SK-N-MC (cell line): ENCODE data around the gene PROSER2.

Experiments used
- EZH2 ChIP-seq: fragments of 200-600 bp; sonication (generic); IDR thresholded peaks from one replicate; pipeline ENCODE4 v1.6.1; 2017; ENCODE audit warnings: antibody characterized with exemption
- FOXP2 ChIP-seq: optimal IDR thresholded peaks from 2 replicates; pipeline ENCODE3; 2011; ENCODE audit warnings: mild to moderate bottlenecking, moderate library complexity; ENCODE audit not compliant: insufficient read depth; ENCODE audit errors: extremely low read length, control extremely low read depth
- POLR2AphosphoS5 ChIP-seq: IDR thresholded peaks from 2 replicates; pipeline ENCODE4 v1.6.1; 2012; ENCODE audit warnings: mild to moderate bottlenecking, low read depth, low read length, borderline replicate concordance

DNA sequence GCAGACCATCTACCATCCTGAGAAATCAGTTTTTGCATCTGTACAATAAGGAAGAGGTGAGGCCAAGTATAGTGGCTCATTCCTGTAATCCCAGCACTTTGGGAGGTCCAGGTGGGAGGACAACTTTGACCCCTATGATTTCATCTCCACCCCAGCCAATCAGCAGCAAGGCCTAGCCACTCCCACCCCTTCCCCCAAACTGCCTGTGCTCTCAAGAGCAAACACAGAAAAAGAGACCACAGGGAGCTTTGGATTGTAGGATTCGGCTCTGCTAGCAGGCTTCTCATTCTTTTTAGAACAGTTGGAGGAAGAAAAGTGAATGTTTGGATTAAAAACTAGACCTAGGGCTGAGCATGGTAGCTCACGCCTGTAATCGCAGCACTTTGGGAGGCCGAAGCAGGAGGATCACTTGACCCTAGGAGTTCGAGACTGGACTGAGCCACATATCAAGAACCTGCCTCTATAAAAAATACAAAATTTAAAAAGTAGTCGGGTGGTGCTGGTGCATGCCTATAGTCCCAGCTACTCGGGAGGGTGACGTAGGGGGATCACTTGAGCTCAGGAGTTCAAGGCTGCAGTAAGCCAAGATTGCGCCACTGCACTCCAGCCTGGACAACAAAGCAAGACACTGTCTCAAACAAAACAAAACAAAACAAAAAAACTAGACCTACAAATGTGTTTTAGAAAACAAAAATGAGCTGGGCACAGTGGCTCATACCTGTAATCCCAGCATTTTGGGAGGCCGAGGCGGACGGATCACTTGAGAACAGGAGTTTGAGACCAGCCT, 25.1 kb upstream of the PROSER2 start:
- TF ChIP-seq POLR2AphosphoS5 (no peak), EZH2 (no peak), FOXP2 (no peak)
